ENCODE measurements around the gene DLG2.

Gene DLG2

DNA sequence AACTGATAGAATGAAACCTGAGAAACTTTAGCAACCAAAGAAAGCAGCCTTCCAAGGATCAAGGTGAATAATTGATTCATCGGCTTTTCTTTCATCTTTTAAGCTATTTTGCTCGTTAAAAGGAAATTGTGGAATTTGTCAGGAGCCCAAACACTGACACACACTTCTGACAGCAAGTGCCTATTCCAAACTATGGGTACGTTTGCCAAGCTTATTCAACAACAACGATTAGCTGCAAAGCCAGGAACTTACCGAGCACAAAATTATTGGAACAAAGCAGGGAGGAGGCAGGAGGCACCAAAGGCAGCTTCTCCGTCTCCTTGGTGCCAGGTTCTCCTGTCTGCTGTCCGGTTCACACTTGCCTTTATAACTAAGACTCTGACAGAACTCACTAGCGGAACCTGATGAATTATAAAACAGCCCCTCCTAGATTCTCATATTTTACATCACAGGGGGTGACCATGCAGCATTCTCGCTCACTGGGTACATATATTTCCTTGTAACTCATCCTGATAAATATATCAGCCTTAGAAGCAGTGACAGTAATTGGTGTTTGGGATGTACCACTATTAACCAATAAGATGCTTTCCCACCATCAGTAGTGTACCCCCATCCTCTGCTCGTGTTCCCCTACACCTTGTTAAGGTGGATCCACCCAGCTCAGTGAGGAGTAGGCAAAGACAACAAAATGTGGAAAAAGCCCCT lies 1945.1 kb downstream of the DLG2 start:
- DNase-seq, result no peak

DNA sequence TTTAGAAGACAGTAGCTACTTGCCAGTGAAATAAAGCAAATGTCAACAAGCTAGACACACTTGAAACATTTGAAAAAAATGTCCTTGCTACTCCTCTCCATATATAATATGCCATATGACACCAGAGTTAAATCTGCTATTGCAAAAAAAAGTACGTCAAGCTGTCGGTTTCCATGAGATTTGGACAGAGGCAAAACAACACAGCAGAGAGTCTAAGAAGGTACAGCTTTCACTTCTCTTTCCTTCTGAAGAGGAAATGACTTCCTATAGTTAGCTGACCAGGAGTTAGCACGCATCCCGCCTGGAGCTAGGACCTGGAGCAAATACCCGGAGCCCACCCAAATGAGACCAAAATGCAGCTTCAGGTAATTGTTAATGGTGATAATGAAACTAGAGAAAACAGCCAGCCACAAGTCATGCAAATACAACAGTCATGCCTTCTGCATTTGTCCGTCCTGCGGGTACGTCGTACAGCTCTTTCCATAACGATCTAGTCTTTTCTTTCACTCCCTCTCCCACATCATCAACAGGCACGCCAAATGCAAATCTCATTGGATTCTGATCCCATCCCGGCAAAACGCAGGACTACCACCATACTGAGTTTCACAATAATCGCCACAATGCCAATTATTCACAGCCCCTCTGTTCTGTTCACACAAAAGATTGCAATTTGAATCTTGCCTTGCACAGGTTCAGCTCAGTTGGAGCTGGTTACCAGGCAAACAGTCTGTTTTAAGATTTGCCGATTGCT lies 1945.9 kb downstream of the DLG2 start:
- no peak for DNase-seq

- no peak for DNase-seq
Observed at GRCh38 chr11:83680321-83680720, 1946.8 kb downstream of the DLG2 start.

DNA sequence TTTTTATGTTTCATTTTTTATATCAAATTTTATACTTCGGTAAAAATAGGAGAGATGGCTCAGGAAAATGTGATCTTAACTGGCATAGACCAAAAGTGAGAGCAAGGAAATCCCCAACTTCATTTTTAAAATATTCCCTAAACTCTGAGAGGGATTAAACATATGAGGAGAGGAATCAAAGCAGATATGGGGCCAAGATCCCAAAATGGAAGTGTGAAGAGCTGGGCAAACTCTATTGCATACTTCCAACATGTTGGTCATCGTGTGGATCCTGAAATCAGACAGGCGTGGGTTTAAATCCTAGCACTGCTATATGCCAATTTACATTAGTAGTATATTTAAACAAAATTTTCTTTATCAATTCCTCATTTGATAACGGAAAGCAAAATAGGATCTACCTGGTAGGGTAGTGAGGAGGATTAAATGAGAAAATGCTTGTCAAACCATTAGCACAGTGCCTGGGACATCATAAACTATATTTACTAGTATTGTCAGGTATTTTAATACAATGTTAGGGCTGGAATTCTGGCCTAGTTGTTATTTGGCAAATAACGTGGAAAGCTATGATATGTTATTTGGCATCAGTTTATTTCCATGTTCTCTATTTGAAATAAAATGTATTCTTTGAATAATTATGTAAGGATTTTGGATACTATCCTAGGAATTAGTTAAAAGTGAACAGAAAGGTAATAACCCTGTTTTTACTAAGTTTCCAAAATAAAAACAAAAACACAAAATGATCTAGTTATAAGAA lies 1948.1 kb downstream of the DLG2 start:
- no peak for DNase-seq

DNA sequence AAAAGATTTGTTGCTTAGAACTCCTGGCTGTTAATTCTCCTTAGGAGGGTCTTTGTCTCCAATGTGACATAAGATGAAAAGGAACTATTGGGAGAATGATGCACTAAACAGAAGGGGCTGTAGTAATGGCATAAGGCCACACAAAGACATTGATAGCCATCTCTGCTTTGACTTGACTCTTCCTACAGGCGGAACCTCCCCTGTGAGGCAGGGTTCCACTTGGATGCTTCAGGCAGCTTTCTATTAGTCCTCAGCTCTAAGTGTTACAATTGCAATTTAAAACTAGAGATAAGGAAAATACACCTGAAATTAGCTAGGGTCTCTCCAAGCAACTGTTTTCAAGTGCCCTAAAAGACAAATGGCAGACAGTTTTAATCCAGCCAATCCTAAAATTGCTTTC lies 1949.4 kb downstream of the DLG2 start:
- no peak for DNase-seq

GRCh38 chr11:83676056-83676601 lies 1951.0 kb downstream of the DLG2 start:
- DNase-seq, result no peak

- no peak for DNase-seq
Observed at GRCh38 chr11:83674102-83674896, 1952.8 kb downstream of the DLG2 start.

DNA sequence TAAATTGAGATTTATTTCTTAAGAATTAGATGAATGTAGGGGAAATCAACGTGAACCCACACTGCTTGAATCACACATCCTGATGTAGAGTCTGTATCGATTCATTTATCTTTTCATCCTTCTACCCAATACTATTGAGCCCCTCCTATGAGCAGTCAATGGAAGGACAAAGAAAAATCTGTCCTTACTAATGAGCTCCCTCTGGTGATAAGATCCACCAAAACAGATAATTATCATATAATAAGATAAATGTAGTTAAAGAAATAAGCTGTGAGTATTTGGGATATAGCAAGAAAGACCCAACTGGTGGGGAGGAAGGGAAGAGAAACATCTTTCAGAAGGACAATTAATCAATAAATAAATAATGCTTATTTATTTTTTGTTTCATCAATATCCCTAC lies 1955.9 kb downstream of the DLG2 start:
- DNase-seq, result no peak

GRCh38 chr11:83666149-83666548 lies 1961.0 kb downstream of the DLG2 start:
- no peak for DNase-seq

DNA sequence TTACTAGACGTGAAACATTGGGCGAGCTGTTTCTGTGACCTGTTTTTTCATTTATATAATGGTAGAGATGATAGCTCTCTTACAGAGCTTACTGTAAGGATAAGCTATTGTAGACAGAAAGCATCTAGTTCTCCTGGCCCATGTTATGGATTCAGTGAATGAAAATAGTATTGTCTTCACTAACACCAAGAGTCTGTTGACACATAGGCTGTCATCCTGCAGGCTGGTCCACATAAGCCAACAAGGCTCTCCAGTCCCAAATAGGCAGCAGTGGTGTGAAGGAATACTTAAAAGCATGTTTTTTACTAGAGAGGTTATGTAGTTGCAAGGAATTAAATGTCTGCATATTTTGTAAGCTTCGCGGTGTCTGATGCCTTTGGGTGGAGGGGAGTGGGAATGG lies 1963.2 kb downstream of the DLG2 start:
- no peak for DNase-seq

- no peak for DNase-seq
Observed at GRCh38 chr11:83663446-83663845, 1963.7 kb downstream of the DLG2 start.

DNA sequence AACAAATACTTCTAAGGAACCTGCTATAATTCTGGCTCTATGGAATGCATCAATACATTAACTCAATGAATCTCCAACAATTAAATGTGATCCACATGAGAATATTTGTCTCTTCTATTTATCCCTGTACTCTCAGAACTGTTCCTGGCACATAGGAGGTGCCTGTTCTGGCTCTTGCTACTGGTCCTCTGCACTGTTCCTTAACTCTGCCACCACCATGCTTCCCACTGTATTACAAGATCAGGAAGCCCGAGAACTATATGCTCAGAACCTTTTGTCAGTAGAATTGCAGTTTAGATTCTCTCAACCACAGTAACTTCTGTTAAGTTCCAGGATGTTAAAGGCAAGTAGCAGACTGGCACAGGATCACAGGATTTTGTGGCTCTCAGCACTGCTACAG lies 1964.7 kb downstream of the DLG2 start:
- no peak for DNase-seq

- DNase-seq, result no peak
Observed at GRCh38 chr11:83661491-83662350, 1965.4 kb downstream of the DLG2 start.

DNA sequence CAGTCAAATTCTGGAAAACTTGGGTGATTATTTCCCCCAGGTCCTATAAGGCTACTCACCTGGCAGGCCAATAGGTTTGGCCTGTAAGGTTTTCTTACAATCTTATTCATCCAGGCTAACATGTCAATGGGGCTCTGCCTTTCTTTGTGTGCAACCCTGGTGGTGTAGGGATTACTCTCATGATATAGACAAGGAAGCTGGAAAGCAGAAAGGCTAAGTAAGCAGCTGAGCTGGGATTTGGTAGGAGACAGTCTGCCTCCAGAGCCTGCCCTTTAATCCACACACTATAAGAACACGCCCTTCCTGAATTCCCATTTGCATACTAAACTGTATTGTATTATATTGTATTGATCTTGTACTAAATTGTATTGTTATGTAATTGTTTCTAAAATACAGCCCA lies 1967.7 kb downstream of the DLG2 start:
- DNase-seq, result no peak

- no peak for DNase-seq
Observed at GRCh38 chr11:83656796-83657330, 1970.3 kb downstream of the DLG2 start.

- DNase-seq, result no peak
Observed at GRCh38 chr11:83655976-83656375, 1971.2 kb downstream of the DLG2 start.

GRCh38 chr11:83649528-83649855 lies 1977.7 kb downstream of the DLG2 start:
- no peak for DNase-seq

DNA sequence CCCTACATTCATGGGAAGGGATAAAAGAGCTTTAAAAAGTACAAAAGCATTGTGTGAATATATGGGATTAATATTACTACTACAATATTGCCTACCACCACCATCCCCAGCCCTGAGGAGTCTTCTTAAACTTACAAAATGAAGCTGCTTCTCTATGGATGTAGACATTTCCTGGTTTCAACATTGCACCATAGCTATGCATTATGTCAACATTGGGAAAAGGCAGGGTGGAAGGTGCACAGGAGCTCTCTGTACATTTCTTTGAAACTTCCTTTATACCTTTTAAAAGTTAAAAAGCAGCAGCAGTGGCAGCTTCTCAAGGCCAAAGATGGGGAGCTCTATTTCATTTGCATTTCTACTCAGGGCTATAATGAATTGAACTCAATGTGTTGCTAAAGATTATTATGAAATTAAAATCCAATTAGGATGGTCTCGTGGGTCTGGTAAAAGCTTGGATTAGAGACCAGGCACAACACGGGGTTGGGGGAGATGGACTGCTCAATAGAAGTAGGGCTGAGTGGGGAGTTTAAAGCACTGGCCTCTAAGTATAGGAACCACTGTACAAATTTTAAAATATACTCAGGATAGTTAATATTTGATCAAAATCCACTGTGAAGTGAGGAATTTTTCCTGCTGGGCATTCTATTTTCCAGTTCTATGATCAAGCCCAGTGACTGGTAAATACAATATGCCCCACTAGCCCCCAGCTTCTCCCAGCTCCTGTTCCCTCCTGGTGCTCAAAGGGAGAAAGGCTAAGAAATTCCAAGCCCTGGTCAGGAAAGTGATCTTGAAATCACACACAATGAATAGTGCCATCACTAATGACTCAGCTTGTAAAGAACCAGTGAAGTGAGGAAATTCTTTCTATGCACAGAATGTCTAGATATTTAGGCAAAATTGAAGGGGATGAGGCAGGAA lies 1978.3 kb downstream of the DLG2 start:
- DNase-seq, result no peak

DNA sequence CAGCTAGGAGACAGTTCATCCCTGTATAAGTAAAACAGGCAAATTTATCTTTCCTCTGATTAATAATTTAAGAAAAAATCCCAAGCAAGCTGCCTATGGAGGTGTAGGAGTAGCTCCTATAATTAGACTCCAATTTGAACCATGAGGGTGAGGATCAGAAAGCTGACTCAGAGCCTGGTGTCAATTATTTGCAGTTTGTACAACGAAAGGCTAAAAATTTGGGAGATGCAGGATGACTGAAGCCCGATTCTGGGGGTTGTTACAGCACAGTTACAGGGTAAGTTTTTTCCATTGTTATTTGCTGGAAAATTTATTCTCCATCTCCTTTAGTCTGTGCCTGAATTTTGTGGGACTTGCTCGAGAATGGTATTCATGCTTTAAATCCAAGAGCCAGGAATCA lies 1981.6 kb downstream of the DLG2 start:
- DNase-seq, result no peak

- no peak for DNase-seq
Observed at GRCh38 chr11:83643115-83643514, 1984.0 kb downstream of the DLG2 start.

DNA sequence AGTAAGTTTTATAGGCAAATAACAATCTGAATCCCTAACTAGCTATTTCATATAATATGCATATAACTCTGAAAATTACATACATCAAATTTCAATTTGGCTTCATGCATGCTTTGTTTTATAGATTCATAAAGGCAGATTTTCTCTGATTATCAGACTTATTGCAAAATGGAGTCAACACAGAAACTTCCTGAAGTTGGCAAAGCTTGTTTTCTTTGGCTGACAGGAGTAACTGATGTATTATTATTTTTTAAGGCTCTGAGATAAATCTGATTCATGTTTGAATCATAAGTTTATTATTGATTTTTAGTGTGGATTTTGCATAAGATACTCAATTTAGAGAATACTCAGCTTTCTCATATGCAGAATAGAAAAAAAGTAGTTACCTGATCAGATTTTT lies 1984.6 kb downstream of the DLG2 start:
- DNase-seq, result no peak

Measured in stimulated activated CD4-positive, alpha-beta T cell treated with anti-CD3 and anti-CD28 coated beads, Interleukin-4, amount 100 ng/mL, for 1 hour (primary cell).